Mesothelial cell of epicardium (in vitro differentiated cells): ENCODE data around the gene UVSSA. TPM values are rescaled to one million over a fixed set of nuclear protein-coding genes. Genes with fewer than 3 reads are reported as not detected.

Experiments used
- DNase-seq, 2 experiments: peaks; one replicate each; pipeline ENCODE4 v3.0.0; 2021; ENCODE audit warnings: low spot score in 2 of 2; ENCODE audit not compliant: unreplicated experiment in 2 of 2
- H3K27ac Mint-ChIP-seq: 2 replicates; pipeline ENCODE4 v1.8.0; 2021; ENCODE audit warnings: mixed read lengths
- H3K27me3 Mint-ChIP-seq: 2 replicates; pipeline ENCODE4 v1.8.0; 2021; ENCODE audit warnings: low read depth, mixed read lengths
- H3K36me3 Mint-ChIP-seq: 2 replicates; pipeline ENCODE4 v1.8.0; 2021; ENCODE audit warnings: mixed read lengths
- H3K4me1 Mint-ChIP-seq: 2 replicates; pipeline ENCODE4 v1.8.0; 2021; ENCODE audit warnings: mixed read lengths
- H3K4me3 Mint-ChIP-seq: 2 replicates; pipeline ENCODE4 v1.8.0; 2021; ENCODE audit warnings: mild to moderate bottlenecking, moderate library complexity, mixed read lengths
- H3K9me3 Mint-ChIP-seq: 2 replicates; pipeline ENCODE4 v1.8.0; 2021; ENCODE audit warnings: mixed read lengths
- CTCF ChIP-seq: fragments of 200-600 bp; sonication (generic); IDR thresholded peaks from one replicate; pipeline ENCODE4 v1.5.0; 2021; ENCODE audit warnings: antibody characterized with exemption; ENCODE audit not compliant: unreplicated experiment
- total RNA-seq: library from RNA; stranded (reverse); gene quantifications from 3 replicates; pipeline ENCODE4 v1.2.1, GENCODE V29; 2021

UVSSA gene
- total RNA-seq, 1 donor from 2014 or later = 62.9 TPM

DNA sequence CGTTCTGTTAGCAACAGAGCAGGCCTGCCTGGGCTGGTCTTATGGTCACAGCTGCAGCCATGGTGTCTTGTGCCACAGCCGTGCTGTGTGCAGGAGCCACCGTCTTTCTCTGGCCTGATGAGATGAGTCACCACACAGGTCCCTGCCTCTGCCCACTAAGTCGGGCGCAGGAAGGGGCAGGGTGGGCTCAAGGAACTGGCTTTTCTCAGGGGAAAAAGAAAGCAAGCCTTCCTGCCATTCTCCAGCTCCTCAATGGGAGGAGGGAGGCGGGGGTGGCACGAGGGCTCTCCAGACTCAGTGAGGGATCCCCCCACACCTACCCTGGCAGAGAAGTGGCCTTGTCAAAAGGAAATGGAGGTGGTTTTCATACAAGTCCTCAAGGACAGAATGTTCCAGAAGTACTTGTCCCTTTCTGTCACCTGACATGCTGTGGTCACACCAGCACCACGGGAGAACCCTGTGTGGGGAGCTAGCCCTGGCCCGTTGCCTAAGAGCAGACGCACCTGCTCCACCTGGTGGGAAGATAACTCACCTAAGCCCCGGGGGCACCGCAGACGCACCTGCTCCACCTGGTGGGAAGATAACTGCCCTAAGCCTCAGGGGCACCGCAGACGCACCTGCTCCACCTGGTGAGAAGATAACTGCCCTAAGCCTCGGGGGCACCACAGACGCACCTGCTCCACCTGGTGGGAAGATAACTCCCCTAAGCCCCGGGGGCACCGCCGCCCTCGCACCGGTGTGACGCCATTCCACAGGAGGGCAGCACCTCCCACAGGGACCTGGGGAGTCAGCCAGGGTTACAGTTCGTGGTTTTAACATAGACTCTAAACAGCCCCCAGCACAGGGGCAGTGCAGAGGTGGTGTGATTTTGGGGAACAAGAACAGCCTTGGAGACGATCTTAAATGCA, 18.5 kb downstream of the UVSSA start:
- TF ChIP-seq CTCF = no peak
- DNase-seq = no peak
- H3K4me1 Mint-ChIP-seq = peaks cover 3% of the 10 kb centered on the region
- H3K27ac Mint-ChIP-seq = no peak overlapping the region
- H3K27me3 Mint-ChIP-seq = no peaks in the 10 kb centered on the region
- H3K36me3 Mint-ChIP-seq = no peaks in the 10 kb centered on the region
- H3K9me3 Mint-ChIP-seq = no peaks in the 10 kb centered on the region
- no peak overlapping the region for H3K4me3 Mint-ChIP-seq

- DNase-seq = peak in 1 of 2 experiments; percentile 17
- no peak for TF ChIP-seq CTCF
Observed at GRCh38 chr4:1366371-1367229, 19.6 kb downstream of the UVSSA start.

GRCh38 chr4:1367230-1367935, 20.4 kb downstream of the UVSSA start:
- peak in 1 of 2 experiments; percentile 14 for DNase-seq
- peaks cover 15% of the 10 kb centered on the region for H3K36me3 Mint-ChIP-seq

More at GRCh38 chr4:1366371-1367229, 19.6 kb downstream of the UVSSA start:
- Mint-ChIP-seq H3K27ac (no peak overlapping the region), H3K4me1 (peaks cover 3% of the 10 kb centered on the region), H3K4me3 (no peak overlapping the region), H3K9me3 (no peaks in the 10 kb centered on the region), H3K36me3 (peaks cover 7% of the 10 kb centered on the region), H3K27me3 (no peaks in the 10 kb centered on the region)

GRCh38 chr4:1367936-1368289, 20.9 kb downstream of the UVSSA start:
- DNase-seq = no peak
- Mint-ChIP-seq H3K27me3 (no peaks in the 10 kb centered on the region), H3K9me3 (peaks cover 6% of the 10 kb centered on the region), H3K27ac (no peak overlapping the region), H3K4me1 (peaks cover 3% of the 10 kb centered on the region), H3K4me3 (no peak overlapping the region), H3K36me3 (peaks cover 19% of the 10 kb centered on the region)
- TF ChIP-seq CTCF = no peak

More at GRCh38 chr4:1367230-1367935, 20.4 kb downstream of the UVSSA start:
- no peak for TF ChIP-seq CTCF
- peaks cover 3% of the 10 kb centered on the region for H3K4me1 Mint-ChIP-seq
- no peak overlapping the region for H3K27ac Mint-ChIP-seq
- H3K4me3 Mint-ChIP-seq = no peak overlapping the region
- peaks cover 5% of the 10 kb centered on the region for H3K9me3 Mint-ChIP-seq
- H3K27me3 Mint-ChIP-seq = no peaks in the 10 kb centered on the region

GRCh38 chr4:1368421-1369090, 21.5 kb downstream of the UVSSA start:
- Mint-ChIP-seq H3K4me3 (no peak overlapping the region), H3K9me3 (peaks cover 6% of the 10 kb centered on the region), H3K4me1 (peaks cover 3% of the 10 kb centered on the region), H3K36me3 (peaks cover 24% of the 10 kb centered on the region), H3K27me3 (no peaks in the 10 kb centered on the region), H3K27ac (no peak overlapping the region)
- no peak for TF ChIP-seq CTCF
- DNase-seq = no peak
